ENCODE measurements around the gene RSL24D1. TPM values are rescaled to one million over a fixed set of nuclear protein-coding genes. Genes with fewer than 3 reads are reported as not detected.

Gene RSL24D1
- total and polyA plus RNA-seq, 2 of the 13 experiments (the other 11 are each of a cell fraction or from before 2014, with no cell fraction given) = 58.8 to 100.0 TPM

DNA sequence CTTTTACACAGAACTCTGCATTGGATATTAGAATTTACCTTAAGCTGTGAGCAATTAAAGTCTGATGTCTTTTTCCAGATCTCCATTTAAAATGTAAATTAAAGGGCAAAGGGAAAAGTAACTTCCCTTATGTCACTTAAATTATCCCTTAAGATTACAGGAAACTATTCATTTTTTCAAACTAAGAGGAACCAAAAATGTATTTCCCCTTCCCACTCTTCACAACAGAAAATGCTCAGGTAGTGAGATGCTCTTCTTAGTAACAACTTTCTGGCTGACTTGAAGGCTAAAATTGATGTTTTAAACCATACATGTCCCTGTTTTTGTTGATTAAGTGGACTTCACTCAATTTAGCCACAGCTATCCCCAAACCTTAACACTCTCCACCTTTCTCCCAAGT is 17.6 kb downstream of the RSL24D1 start (continued):
- TF ChIP-seq POLR2G (IDR thresholded peaks at IDR 0.05; ENCODE audit: low read depth, low read length) (0 out of 2 replicates have a peak, but pooled peaks have one; percentile 21), RBM22 (optimal IDR thresholded peaks at IDR 0.05; ENCODE audit: low read length) (peak; percentile 73)

DNA sequence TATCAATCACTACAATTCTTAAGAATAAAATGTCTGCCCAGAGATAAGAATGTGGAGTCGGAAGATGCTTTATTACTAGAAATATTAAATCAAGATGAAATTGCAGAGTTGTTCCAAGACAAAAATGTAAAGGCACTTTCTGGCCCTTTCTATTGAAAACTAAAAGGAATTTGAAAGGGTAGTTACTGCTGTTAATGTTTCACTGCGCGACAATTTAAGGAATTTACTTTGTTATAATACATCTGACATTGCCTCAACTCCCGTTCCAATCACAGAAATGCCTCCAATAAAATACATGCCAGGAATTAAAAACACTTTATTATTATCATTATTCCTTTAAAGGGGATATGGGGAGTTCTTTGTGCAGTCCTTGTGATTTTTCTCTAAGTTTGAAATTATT is 26.4 kb downstream of the RSL24D1 start:
- ChIA-PET POLR2A (no interaction called here), CTCF (ENCODE audit: low intra/inter-chr PET ratio, low total read pairs) (no interaction called here)
- H3K79me2 ChIP-seq (ENCODE audit: insufficient read depth, low read length) = no peaks in the 10 kb centered on the region
- no peaks in the 10 kb centered on the region for H4K20me1 ChIP-seq (ENCODE audit: insufficient read depth, low read length)
- no peaks in the 10 kb centered on the region for H3K9me3 ChIP-seq (ENCODE audit: low read length)
- in situ Hi-C loops (cut with HindIII; ENCODE audit: extremely low pct_ligation_motif_present, low pct_unique_long_range_greater_than_20kb) (loop anchor here (25.0 kb wide), 1 partner anchor 1083 kb away; no protein-coding TSS in a partner anchor), intact Hi-C loops (cut with micrococcal nuclease; ENCODE audit: unreplicated experiment) (no loop called here)
- DNase-seq (ENCODE audit: low spot score) = no peak
- H3K36me3 ChIP-seq (replicated peaks in 1 of 2; ENCODE audit: control insufficient read depth in 1 of 2, insufficient read depth in 2 of 2, low read length in 2 of 2) = no peaks in the 10 kb centered on the region
- no TSS peak for BruUV-seq (replicated peaks)
- no peak overlapping the region for H3K4me3 ChIP-seq (replicated peaks in 1 of 3; ENCODE audit: insufficient read depth in 1 of 3, low read depth in 2 of 3, low read length in 3 of 3)
- no peaks in the 10 kb centered on the region for H3K4me1 ChIP-seq (ENCODE audit: insufficient read depth, low read length)
- no peak overlapping the region for H2AFZ ChIP-seq (ENCODE audit: low read length)
- no peak for TF ChIP-seq NFE2L2 (IDR thresholded peaks at IDR 0.05; ENCODE audit: low read length)
- no peak for TF ChIP-seq NR3C1 (CRISPR knock-in tag; IDR thresholded peaks at IDR 0.05)
- TF ChIP-seq, protein P1, sequence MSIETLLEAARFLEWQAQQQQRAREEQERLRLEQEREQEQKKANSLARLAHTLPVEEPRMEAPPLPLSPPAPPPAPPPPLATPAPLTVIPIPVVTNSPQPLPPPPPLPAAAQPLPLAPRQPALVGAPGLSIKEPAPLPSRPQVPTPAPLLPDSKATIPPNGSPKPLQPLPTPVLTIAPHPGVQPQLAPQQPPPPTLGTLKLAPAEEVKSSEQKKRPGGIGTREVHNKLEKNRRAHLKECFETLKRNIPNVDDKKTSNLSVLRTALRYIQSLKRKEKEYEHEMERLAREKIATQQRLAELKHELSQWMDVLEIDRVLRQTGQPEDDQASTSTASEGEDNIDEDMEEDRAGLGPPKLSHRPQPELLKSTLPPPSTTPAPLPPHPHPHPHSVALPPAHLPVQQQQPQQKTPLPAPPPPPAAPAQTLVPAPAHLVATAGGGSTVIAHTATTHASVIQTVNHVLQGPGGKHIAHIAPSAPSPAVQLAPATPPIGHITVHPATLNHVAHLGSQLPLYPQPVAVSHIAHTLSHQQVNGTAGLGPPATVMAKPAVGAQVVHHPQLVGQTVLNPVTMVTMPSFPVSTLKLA (IDR thresholded peaks at IDR 0.05) = no peak
- TF ChIP-seq, protein P2, sequence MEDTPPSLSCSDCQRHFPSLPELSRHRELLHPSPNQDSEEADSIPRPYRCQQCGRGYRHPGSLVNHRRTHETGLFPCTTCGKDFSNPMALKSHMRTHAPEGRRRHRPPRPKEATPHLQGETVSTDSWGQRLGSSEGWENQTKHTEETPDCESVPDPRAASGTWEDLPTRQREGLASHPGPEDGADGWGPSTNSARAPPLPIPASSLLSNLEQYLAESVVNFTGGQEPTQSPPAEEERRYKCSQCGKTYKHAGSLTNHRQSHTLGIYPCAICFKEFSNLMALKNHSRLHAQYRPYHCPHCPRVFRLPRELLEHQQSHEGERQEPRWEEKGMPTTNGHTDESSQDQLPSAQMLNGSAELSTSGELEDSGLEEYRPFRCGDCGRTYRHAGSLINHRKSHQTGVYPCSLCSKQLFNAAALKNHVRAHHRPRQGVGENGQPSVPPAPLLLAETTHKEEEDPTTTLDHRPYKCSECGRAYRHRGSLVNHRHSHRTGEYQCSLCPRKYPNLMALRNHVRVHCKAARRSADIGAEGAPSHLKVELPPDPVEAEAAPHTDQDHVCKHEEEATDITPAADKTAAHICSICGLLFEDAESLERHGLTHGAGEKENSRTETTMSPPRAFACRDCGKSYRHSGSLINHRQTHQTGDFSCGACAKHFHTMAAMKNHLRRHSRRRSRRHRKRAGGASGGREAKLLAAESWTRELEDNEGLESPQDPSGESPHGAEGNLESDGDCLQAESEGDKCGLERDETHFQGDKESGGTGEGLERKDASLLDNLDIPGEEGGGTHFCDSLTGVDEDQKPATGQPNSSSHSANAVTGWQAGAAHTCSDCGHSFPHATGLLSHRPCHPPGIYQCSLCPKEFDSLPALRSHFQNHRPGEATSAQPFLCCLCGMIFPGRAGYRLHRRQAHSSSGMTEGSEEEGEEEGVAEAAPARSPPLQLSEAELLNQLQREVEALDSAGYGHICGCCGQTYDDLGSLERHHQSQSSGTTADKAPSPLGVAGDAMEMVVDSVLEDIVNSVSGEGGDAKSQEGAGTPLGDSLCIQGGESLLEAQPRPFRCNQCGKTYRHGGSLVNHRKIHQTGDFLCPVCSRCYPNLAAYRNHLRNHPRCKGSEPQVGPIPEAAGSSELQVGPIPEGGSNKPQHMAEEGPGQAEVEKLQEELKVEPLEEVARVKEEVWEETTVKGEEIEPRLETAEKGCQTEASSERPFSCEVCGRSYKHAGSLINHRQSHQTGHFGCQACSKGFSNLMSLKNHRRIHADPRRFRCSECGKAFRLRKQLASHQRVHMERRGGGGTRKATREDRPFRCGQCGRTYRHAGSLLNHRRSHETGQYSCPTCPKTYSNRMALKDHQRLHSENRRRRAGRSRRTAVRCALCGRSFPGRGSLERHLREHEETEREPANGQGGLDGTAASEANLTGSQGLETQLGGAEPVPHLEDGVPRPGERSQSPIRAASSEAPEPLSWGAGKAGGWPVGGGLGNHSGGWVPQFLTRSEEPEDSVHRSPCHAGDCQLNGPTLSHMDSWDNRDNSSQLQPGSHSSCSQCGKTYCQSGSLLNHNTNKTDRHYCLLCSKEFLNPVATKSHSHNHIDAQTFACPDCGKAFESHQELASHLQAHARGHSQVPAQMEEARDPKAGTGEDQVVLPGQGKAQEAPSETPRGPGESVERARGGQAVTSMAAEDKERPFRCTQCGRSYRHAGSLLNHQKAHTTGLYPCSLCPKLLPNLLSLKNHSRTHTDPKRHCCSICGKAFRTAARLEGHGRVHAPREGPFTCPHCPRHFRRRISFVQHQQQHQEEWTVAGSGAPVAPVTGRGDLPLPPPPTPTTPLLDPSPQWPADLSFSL (CRISPR knock-in tag; IDR thresholded peaks at IDR 0.05) = no peak
- no peak for TF ChIP-seq KLF15 (CRISPR knock-in tag; IDR thresholded peaks at IDR 0.05; ENCODE audit: borderline replicate concordance)
- no peak for TF ChIP-seq TCF7L2 (IDR thresholded peaks at IDR 0.05; ENCODE audit: low read depth, low read length)
- TF ChIP-seq TGIF2 (CRISPR knock-in tag; IDR thresholded peaks at IDR 0.05) = no peak
- FAIRE-seq = no peak
- no peak overlapping the region for H3K4me2 ChIP-seq (ENCODE audit: low read depth, low read length)
- H3K27me3 ChIP-seq (ENCODE audit: control insufficient read depth in 1 of 2, insufficient read depth in 2 of 2, low read length in 2 of 2) = no peaks in the 10 kb centered on the region
- no peak for ATAC-seq
- H3K27ac ChIP-seq (ENCODE audit: extremely low read length, insufficient read depth, low read length) = no peak overlapping the region
- no peak overlapping the region for H3K9ac ChIP-seq (ENCODE audit: insufficient read depth, low read depth, low read length)
- WGBS (ENCODE audit: low lambda C conversion rate) = 79% methylated on average over 4 of the region's 4 CpGs

Measured in HepG2 (cell line).